ENCODE results near the gene FAM222A.

The FAM222A gene

GRCh38 chr12:109817627-109818231, 104.1 kb downstream of the FAM222A start:
- no CpG with 5 or more reads among the region's 8 CpGs for WGBS (ENCODE audit: insufficient coverage, insufficient read length)
- H3K27me3 ChIP-seq (ENCODE audit: control insufficient read depth, insufficient read depth, low read length): no peaks in the 10 kb centered on the region
- no peak for DNase-seq (ENCODE audit: low read depth, low spot score)
- H3K27ac ChIP-seq (ENCODE audit: low read length): no peak overlapping the region
- no peaks in the 10 kb centered on the region for H3K36me3 ChIP-seq (ENCODE audit: control insufficient read depth, insufficient read depth, low read length)
- H3K4me1 ChIP-seq (ENCODE audit: control insufficient read depth, insufficient read depth, low read length): peaks cover 2% of the 10 kb centered on the region
- no peaks in the 10 kb centered on the region for H3K9me3 ChIP-seq (ENCODE audit: control insufficient read depth, insufficient read depth, low read length)
- no peak overlapping the region for H3K4me3 ChIP-seq (ENCODE audit: low read length)

GRCh38 chr12:109818253-109818652, 104.6 kb downstream of the FAM222A start:
- H3K4me3 ChIP-seq (ENCODE audit: low read length): no peak overlapping the region
- H3K9me3 ChIP-seq (ENCODE audit: control insufficient read depth, insufficient read depth, low read length): no peaks in the 10 kb centered on the region
- no peaks in the 10 kb centered on the region for H3K36me3 ChIP-seq (ENCODE audit: control insufficient read depth, insufficient read depth, low read length)
- no peaks in the 10 kb centered on the region for H3K27me3 ChIP-seq (ENCODE audit: control insufficient read depth, insufficient read depth, low read length)
- H3K27ac ChIP-seq (ENCODE audit: low read length): no peak overlapping the region
- DNase-seq (ENCODE audit: low read depth, low spot score): no peak
- no CpG with 5 or more reads among the region's 9 CpGs for WGBS (ENCODE audit: insufficient coverage, insufficient read length)
- H3K4me1 ChIP-seq (ENCODE audit: control insufficient read depth, insufficient read depth, low read length): peaks cover 2% of the 10 kb centered on the region

GRCh38 chr12:109818905-109819500, 105.4 kb downstream of the FAM222A start:
- DNase-seq (ENCODE audit: low read depth, low spot score): no peak
- Histone ChIP-seq H3K9me3 (ENCODE audit: control insufficient read depth, insufficient read depth, low read length) (no peaks in the 10 kb centered on the region), H3K4me3 (ENCODE audit: low read length) (no peak overlapping the region), H3K4me1 (ENCODE audit: control insufficient read depth, insufficient read depth, low read length) (peaks cover 2% of the 10 kb centered on the region), H3K36me3 (ENCODE audit: control insufficient read depth, insufficient read depth, low read length) (no peaks in the 10 kb centered on the region), H3K27me3 (ENCODE audit: control insufficient read depth, insufficient read depth, low read length) (no peaks in the 10 kb centered on the region), H3K27ac (ENCODE audit: low read length) (no peak overlapping the region)
- WGBS (ENCODE audit: insufficient coverage, insufficient read length): no CpG with 5 or more reads among the region's 10 CpGs
